Measurements from ENCODE around the gene ABL2. TPM values are rescaled to one million over a fixed set of nuclear protein-coding genes. Genes with fewer than 3 reads are reported as not detected.

The ABL2 gene
- total and polyA plus RNA-seq, 9 of the 15 experiments (the other 6 are each of a cell fraction or from before 2014, with no cell fraction given) = 1.4 to 15.0 (median 8.6) TPM

DNA sequence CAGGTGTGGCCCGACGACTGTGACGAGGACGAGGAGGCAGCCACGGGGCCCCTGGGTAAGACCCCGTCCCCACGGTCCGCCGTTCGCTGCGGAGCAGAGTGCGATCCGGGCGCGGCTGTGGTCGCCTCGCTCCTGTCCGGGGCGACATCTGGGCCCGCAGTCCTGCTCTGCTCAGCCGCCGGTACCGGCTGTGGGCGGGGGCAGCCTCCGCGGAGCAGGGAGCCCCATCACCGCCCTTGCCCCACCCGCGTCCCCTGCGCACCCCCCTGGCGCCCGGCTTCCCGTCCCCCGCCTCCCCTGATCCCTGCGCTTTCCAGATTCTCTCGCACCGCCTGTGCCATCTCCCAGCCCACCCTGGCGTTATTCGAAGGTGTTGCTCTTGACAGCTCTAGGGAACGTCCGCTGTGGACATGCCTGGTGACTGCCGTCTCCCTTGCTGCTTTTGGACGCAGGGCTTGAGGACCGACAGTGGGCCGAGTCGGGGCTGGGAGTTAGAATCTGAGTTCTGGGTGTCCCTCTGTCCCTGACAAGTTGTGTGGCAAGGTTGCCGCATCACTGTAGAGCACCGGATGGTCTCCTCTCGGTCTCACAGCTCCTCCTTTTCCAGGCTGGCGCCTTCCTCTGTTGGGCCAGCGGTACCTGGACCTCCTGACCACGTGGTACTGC, 147.0 kb downstream of the ABL2 start (continued):
- TF ChIP-seq, protein P1, sequence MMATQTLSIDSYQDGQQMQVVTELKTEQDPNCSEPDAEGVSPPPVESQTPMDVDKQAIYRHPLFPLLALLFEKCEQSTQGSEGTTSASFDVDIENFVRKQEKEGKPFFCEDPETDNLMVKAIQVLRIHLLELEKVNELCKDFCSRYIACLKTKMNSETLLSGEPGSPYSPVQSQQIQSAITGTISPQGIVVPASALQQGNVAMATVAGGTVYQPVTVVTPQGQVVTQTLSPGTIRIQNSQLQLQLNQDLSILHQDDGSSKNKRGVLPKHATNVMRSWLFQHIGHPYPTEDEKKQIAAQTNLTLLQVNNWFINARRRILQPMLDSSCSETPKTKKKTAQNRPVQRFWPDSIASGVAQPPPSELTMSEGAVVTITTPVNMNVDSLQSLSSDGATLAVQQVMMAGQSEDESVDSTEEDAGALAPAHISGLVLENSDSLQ (IDR thresholded peaks at IDR 0.05) = no peak
- TF ChIP-seq, protein P2, sequence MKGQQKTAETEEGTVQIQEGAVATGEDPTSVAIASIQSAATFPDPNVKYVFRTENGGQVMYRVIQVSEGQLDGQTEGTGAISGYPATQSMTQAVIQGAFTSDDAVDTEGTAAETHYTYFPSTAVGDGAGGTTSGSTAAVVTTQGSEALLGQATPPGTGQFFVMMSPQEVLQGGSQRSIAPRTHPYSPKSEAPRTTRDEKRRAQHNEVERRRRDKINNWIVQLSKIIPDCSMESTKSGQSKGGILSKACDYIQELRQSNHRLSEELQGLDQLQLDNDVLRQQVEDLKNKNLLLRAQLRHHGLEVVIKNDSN (CRISPR knock-in tag; IDR thresholded peaks at IDR 0.05) = peak; percentile 84
- TF ChIP-seq ZFP36 (IDR thresholded peaks at IDR 0.05; ENCODE audit: low read depth, low read length, partially characterized antibody) (no peak), RFX5 (IDR thresholded peaks at IDR 0.05; ENCODE audit: low read depth, low read length) (no peak), CAMTA2 (CRISPR knock-in tag; conservative IDR thresholded peaks at IDR 0.05) (no peak), PTBP1 (IDR thresholded peaks at IDR 0.05; ENCODE audit: low read depth, low read length) (no peak), STAT5A (IDR thresholded peaks at IDR 0.05; ENCODE audit: borderline replicate concordance, low read length) (no peak), GATA2 (CRISPR knock-in tag; IDR thresholded peaks at IDR 0.05) (no peak), MXI1 (IDR thresholded peaks at IDR 0.05; ENCODE audit: low read depth, low read length) (no peak), ZNF175 (CRISPR knock-in tag; IDR thresholded peaks at IDR 0.05; ENCODE audit: low read depth) (no peak), PRPF4 (IDR thresholded peaks at IDR 0.05; ENCODE audit: insufficient read depth, low read depth, low read length, poor library complexity, severe bottlenecking) (no peak), CREM (IDR thresholded peaks at IDR 0.05; ENCODE audit: low read depth) (no peak), LCOR (CRISPR knock-in tag; IDR thresholded peaks at IDR 0.05) (no peak; the same call in 1 of the 2 replicates), KDM5B (IDR thresholded peaks at IDR 0.05; ENCODE audit: insufficient replicate concordance, low read depth, low read length) (no peak), CBX5 (IDR thresholded peaks at IDR 0.05; ENCODE audit: borderline replicate concordance, low read depth) (no peak), HDGF (IDR thresholded peaks at IDR 0.05) (no peak), XRCC4 (IDR thresholded peaks at IDR 0.05; ENCODE audit: extremely low read depth, insufficient read depth, insufficient read length) (no peak), PHB2 (IDR thresholded peaks at IDR 0.05; ENCODE audit: low read depth) (no peak), IFI16 (CRISPR knock-in tag; IDR thresholded peaks at IDR 0.05) (no peak), NCOR1 (IDR thresholded peaks at IDR 0.05) (no peak), NCOA1 (IDR thresholded peaks at IDR 0.05; ENCODE audit: low read depth) (0 out of 2 replicates have a peak, but pooled peaks have one; percentile 38), CTBP1 (IDR thresholded peaks at IDR 0.05; ENCODE audit: borderline replicate concordance) (no peak; the same call in 1 of the 2 replicates), GATAD2B (IDR thresholded peaks at IDR 0.05; ENCODE audit: borderline replicate concordance) (no peak), SP1 (CRISPR knock-in tag; IDR thresholded peaks at IDR 0.05) (no peak), RBM34 (IDR thresholded peaks at IDR 0.05; ENCODE audit: borderline replicate concordance, insufficient read depth, low read length) (no peak)
- TF ChIP-seq, protein P3, sequence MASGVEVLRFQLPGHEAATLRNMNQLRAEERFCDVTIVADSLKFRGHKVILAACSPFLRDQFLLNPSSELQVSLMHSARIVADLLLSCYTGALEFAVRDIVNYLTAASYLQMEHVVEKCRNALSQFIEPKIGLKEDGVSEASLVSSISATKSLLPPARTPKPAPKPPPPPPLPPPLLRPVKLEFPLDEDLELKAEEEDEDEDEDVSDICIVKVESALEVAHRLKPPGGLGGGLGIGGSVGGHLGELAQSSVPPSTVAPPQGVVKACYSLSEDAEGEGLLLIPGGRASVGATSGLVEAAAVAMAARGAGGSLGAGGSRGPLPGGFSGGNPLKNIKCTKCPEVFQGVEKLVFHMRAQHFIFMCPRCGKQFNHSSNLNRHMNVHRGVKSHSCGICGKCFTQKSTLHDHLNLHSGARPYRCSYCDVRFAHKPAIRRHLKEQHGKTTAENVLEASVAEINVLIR (CRISPR knock-in tag; IDR thresholded peaks at IDR 0.05) = no peak
- TF ChIP-seq, protein P4, sequence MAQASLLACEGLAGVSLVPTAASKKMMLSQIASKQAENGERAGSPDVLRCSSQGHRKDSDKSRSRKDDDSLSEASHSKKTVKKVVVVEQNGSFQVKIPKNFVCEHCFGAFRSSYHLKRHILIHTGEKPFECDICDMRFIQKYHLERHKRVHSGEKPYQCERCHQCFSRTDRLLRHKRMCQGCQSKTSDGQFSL (CRISPR knock-in tag; IDR thresholded peaks at IDR 0.05) = no peak
- TF ChIP-seq, protein P4 (tag; IDR thresholded peaks at IDR 0.05) = no peak
